ENCODE results near the gene SRA1.

SRA1 gene

GRCh38 chr5:140570488-140570887, 13.2 kb upstream of the SRA1 start:
- DNase-seq (ENCODE audit: low read depth): no peak

GRCh38 chr5:140570058-140570457, 12.8 kb upstream of the SRA1 start:
- DNase-seq (ENCODE audit: low read depth): no peak

- no peak for DNase-seq (ENCODE audit: low read depth)
Measured at GRCh38 chr5:140569197-140569596, 11.9 kb upstream of the SRA1 start.

GRCh38 chr5:140568443-140569063, 11.3 kb upstream of the SRA1 start:
- DNase-seq (ENCODE audit: low read depth): no peak

GRCh38 chr5:140567871-140568270, 10.6 kb upstream of the SRA1 start:
- no peak for DNase-seq (ENCODE audit: low read depth)

GRCh38 chr5:140567136-140567818, 10.0 kb upstream of the SRA1 start:
- no peak for DNase-seq (ENCODE audit: low read depth)

- DNase-seq (ENCODE audit: low read depth): no peak
Measured at GRCh38 chr5:140566665-140567064, 9.4 kb upstream of the SRA1 start.

- no peak for DNase-seq (ENCODE audit: low read depth)
Measured at GRCh38 chr5:140565780-140566095, 8.5 kb upstream of the SRA1 start.

- no peak for DNase-seq (ENCODE audit: low read depth)
Measured at GRCh38 chr5:140565024-140565779, 7.9 kb upstream of the SRA1 start.

GRCh38 chr5:140564196-140565023, 7.1 kb upstream of the SRA1 start, which contains the start of the genes APBB3 and SLC35A4:
TSS of gene APBB3 (minus strand) at chr5:140564598. CDS start at chr5:140564245, 353 bp downstream.
TSS of gene SLC35A4 (plus strand) at chr5:140564828. CDS start at chr5:140567170, 2,342 bp downstream.
- DNase-seq (ENCODE audit: low read depth): peak; percentile 99

GRCh38 chr5:140563596-140563995, 6.3 kb upstream of the SRA1 start:
- DNase-seq (ENCODE audit: low read depth): no peak

GRCh38 chr5:140561753-140562523, 4.7 kb upstream of the SRA1 start:
- no peak for DNase-seq (ENCODE audit: low read depth)

GRCh38 chr5:140560227-140560626, 3.0 kb upstream of the SRA1 start:
- DNase-seq (ENCODE audit: low read depth): no peak

- DNase-seq (ENCODE audit: low read depth): no peak
Measured at GRCh38 chr5:140558542-140558941, 1.3 kb upstream of the SRA1 start.

- DNase-seq (ENCODE audit: low read depth): no peak
Measured at GRCh38 chr5:140557965-140558364, 692 bp upstream of the SRA1 start.

GRCh38 chr5:140556438-140556837, 835 bp downstream of the SRA1 start:
- DNase-seq (ENCODE audit: low read depth): no peak

GRCh38 chr5:140555747-140556312, 1.4 kb downstream of the SRA1 start:
- DNase-seq (ENCODE audit: low read depth): no peak

GRCh38 chr5:140554454-140554853, 2.8 kb downstream of the SRA1 start:
- no peak for DNase-seq (ENCODE audit: low read depth)

- no peak for DNase-seq (ENCODE audit: low read depth)
Measured at GRCh38 chr5:140553657-140554056, 3.6 kb downstream of the SRA1 start.

- DNase-seq (ENCODE audit: low read depth): no peak
Measured at GRCh38 chr5:140551872-140552271, 5.4 kb downstream of the SRA1 start.
